ENCODE results near the gene TMEM53.
A peak's percentile ranks its signal among the peaks of the same experiment; 100 is the strongest.

TMEM53 gene

DNA sequence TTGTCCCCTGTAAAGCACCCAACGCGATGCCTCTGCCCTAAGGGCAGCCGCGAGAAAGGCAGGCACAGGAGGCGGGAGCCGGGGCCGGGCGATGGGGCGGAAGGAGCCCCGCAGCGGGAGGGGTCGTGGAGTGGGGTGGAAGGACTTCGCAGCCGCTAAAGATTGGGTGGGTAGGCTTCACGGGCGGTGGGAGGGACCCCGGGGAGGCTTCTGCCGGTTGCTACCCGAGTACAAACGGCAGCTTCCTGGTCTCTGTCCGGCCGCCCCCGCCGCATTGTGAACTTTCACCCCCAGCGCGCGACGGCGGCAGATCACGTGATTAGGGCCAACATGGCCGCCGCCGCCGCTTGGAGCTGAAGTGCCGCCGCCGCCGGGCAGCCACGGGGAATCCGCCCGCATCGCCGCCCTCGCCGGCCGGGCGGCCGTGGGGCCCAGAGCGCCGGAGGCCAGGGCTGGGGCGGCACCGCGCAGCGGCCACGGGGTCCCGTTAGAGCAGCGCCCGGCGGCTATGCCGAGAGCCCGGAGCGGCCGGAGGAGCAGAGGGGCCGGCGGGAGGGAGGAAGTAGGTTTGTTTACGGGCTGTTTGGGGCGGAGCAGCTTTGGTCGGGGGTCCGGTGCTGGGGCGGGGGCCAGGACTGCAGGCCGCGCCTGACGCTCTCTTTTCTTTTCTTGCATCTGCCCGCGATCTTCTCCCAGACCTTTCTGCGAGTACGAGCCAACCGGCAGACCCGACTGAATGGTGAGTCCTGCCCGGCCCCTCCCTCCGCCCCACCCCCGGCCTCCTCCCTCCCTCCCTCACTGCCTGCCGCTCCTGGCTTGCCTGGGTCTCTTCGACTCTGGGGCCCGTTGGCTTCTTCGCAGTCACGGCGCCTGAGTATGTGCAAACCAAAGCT, 42.4 kb downstream of the TMEM53 start:
- DNase-seq (ENCODE audit: low read depth in 2 of 3, low spot score in 1 of 3), result peak; percentile 75 to 87 (median 83)

DNA sequence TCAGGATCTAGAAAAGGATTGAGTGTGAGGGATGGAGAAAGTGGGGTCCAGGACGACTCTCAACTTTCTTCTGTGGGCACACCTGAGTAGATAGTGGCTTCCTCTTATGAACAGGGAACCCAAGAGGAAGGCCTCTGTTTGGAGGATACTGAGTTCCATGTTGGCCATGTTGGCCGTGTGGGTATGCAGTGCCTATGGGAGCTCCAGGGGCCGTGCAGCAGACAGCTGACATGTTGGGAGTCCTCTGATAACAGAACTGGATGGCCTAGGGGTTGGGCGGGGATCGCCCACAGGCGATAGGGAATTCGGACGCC, 43.0 kb downstream of the TMEM53 start:
- no peak for DNase-seq (ENCODE audit: low read depth in 2 of 3, low spot score in 1 of 3)

DNA sequence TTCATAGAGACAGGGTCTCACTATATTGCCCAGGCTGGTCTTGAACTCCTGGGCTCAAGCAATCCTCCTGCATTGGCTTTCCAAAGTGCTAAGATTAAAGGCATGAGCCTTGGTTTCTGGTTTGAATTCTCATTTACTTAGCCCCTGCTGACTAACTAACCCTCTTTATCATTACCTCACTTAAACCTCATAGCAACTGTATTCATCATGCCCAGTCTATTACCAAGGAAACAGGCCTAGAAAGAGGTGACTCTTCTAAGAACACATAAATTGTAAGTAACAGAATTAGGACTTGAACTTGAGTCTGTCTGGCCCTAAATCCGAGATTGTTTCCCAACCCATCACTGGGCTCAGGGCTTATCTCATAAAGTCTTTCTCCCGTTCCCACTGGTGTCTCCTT, 44.2 kb downstream of the TMEM53 start:
- no peak for DNase-seq (ENCODE audit: low read depth in 2 of 3, low spot score in 1 of 3)

DNA sequence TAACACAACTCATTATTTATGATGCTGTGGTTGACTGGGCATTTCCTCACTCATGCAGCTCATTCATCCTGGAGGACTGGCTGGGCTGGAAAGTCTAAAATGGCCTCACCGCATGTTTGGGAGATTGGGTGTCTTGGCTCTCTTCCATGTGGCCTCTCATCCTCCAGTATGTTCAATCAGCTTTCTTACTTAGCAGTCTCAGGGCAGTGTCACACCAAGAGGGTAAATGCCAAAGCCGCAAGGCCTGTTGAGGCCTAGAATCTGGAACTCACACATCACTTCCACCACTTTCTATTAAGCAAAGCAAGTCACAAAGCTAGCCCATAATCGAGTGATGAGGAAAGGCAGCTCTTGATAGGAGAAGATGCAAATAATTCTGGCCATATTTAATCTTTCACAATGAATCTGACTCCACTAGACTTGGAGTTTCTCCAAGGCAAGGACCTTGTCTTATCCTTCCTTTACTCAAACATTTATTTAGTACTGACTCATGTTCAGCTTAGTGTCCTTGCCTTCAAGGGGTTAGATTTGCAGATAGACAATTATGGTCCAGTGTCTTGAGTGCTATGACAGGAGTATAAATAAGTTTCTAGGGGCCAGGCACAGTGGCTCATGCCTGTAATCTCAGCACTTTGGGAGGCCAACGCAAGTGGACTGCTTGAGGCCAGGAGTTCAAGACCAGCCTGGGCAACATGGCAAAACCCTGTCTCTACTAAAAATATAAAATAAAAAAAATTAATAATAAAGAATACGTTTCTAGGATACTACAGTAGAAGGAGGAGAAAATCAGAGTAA, 45.1 kb downstream of the TMEM53 start:
- no peak for DNase-seq (ENCODE audit: low read depth in 2 of 3, low spot score in 1 of 3)

DNA sequence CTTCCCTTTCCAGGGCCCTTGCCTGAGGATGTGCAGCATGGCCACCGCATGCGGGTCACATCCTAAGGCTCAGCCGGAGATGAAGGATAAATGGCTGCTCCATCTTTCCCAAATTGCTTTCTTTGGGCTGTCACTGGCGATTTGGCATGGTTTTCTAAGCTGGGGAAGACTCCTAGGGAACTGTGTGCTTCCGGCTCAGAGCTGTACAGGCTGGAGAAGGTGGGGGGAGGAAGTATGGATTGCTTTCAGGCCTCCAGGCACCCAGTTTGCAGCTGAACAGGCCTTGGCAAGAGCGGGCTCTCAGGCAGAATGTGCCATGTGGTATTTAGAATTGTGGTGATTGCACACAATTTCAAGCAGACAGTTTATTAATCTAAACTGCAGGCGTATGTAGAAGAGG, 48.9 kb downstream of the TMEM53 start:
- no peak for DNase-seq (ENCODE audit: low read depth in 2 of 3, low spot score in 1 of 3)

DNA sequence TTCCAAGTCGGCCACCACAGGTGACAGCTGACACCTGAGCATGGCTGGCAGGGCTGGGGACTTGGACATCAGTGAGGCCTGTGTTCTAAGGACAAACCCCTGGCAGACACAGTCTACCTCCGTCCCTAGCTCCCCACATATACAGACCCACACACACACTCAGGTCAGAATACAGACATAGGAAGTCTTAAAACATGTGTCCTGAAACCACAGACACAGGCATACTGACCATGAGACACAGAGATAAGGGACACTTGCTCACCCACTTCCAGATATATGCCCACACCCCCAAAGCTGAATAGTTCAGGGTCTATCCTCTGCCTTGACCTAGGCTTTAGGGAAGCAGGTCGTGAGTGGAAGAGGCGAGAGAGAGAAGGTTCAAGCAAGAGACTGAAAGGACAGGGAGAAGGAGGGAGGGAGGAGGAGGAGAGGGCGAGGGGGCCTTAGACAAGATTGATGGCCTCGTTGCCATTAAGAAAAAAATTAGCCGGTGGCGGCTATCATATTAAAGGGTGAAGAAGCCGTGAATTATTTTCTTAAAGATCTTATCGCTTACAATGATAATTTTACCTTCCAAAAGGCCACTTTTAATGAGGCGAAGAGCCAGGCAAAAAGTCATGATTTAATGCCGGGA, 49.9 kb downstream of the TMEM53 start:
- DNase-seq (ENCODE audit: low read depth in 2 of 3, low spot score in 1 of 3), result no peak

DNA sequence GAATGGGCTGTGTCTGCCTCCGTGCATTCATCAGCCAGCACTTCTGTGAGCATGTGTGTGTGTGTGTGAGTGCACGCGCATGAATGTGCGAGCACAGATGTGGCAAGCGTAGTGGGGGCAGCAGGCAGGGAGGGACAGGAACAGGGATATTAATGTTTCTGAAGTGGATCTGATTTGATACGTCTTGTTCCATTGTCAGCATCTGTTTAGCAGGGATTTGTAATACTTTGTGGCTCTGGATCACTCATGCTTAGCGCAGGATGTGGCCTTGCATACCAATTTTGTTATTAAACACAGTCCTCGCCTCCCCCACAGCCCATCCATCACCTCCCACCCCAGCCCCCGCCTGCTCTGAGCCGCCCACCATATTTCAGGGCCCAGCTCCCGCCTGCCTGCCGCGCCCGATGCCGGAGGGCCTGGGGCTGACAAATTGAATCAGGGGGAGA, 52.4 kb downstream of the TMEM53 start:
- DNase-seq (ENCODE audit: low read depth in 2 of 3, low spot score in 1 of 3), result no peak

DNA sequence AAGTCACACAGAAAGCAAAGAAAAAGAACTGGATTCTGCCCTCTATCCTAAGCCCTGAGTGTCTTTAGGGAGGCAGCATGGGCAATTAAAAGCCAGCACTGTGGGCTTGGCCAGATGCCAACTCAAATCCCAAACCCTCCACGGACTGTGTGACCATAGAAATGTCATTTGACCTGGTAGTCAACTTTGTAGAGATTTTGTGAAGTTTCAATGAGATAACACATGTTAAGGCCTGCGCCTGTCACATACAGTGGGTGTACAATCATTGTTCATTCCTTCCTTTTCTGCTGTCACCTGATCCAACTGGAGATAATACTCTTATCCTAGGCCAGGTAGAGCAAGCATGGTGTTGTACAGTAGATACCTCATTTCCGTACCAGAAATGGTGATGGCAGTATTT, 54.2 kb downstream of the TMEM53 start:
- no peak for DNase-seq (ENCODE audit: low read depth in 2 of 3, low spot score in 1 of 3)

DNA sequence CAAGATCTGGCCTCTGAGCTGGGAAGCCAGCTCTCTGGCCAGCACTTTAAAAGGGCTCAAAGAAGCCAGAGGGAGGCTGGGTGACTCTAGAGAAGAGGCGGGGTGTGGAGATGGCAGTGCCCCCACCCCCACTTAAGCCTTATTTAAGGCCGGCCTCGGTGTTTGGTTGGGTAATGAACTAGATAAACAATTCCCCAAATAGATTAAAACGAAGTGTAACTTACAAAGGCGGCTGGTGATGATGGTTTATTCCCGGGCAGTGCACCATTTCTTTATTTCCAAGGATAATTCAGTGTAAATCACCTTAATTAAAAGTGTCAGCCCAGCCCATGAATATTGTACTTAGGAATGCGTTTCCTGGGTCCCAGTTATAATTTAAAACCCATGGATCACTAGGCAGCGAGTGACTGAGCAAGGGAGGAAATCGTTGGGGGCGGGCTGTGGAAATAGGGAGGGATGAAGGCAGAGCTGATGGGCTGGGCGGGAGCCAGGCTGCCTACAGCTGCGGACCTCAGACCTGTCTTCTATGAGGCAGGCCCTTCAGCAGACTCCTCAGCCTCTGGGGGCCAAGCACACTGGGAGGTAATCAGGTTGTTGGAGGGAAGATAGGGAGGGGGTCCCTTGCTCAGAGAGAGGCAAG, 54.9 kb downstream of the TMEM53 start:
- DNase-seq (ENCODE audit: low read depth in 2 of 3, low spot score in 1 of 3), result no peak

DNA sequence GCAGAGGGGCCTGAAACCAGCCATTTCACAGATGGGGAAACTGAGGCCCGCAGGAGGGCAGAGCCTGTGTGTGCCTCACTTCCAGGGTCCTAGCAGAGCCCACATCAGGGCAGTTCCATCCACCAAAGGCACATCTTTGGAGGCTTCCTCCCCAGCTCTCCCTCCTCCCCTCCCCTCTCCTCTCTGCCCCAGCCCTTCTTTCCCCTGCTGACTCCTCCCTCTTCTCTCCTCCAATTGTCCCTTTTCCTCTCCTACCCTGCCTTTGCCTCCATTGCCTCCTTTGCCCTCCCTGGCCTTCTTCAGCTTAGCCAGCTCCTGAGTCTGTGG, 56.6 kb downstream of the TMEM53 start:
- DNase-seq (ENCODE audit: low read depth in 2 of 3, low spot score in 1 of 3), result no peak

DNA sequence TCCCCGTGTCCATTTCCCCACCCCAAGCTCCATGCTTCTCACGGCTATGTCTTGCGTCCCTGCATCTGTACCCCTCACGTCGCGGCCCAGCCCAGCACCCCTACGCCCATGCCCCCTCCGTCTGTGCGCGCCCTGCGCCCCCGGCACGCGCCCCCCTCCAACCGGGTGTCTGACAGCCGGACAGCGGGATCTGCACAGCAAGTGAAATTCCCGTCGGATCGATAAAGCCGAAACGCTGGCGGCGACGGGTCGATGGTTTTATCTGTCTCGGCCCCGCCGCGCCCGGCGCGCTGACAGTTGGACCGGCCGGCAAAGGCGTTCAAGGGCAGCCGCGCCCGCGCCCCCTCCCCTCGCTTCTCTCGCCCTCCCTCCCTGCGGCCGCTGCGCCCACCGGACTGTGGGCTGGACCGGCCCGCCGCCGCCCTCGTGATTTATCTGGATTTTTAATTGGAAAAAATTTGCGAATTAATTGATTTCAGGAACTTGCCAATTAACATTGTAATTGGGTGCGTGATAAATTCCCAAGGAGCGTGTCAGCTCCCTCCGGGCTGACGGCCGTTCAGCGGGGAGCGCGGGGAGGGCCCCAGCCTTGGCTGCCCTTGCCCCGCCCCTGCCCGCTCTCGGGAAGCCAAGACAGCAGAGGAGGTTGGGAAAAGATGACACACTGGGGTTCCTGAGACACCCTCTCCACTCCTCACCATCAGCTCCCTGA, 57.1 kb downstream of the TMEM53 start:
- no peak for DNase-seq (ENCODE audit: low read depth in 2 of 3, low spot score in 1 of 3)

DNA sequence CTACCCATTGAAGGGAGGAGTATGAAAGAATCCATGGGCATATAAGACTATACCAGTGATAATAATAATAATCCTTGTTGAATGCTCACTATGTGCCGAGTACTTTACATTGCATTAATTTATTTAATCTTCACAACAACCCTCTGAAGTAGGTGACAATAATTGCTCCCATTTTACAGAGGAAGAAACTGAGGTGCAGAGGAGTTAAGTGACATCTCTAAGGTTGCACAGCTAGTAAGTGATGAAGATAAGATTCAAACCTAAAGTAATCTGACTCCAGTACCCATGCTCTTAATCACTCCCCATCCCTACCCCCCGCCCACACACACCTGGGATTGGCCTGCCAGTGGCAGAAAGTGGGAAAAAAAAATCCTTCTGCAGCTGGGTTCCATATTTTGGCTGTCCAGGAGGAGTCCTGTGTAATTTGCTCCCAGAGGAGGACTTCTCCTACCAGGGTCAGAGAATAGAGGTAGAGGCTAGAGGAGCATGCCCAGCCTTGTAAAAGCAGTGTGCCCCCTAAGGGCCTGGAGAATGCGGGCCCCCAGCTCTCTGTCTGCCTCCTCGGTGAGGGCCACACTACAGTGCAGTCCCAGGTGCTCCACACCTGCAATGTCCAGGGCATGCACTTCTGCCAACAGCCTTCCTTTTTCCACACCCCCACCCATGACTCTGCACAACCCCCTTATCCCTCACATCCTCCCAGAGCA, 57.8 kb downstream of the TMEM53 start:
- no peak for DNase-seq (ENCODE audit: low read depth in 2 of 3, low spot score in 1 of 3)

DNA sequence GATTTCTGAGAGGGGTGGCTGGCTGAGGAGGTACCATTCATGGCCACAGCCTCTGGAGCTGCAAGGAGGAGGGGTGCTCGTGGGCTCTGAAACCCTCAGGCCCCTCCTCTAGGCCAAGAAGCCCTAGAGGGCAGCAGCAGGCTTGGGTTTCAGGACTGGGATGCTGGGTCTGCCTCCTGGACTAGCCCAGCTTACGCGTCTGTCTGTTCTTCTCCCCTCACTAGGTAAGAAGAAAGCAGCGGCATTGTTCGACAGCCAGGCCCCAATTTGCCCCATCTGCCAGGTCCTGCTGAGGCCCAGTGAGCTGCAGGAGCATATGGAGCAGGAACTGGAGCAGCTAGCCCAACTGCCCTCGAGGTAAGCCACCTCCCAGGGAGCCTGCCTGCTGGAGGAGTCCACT, 60.3 kb downstream of the TMEM53 start:
- DNase-seq (ENCODE audit: low read depth in 2 of 3, low spot score in 1 of 3), result no peak

DNA sequence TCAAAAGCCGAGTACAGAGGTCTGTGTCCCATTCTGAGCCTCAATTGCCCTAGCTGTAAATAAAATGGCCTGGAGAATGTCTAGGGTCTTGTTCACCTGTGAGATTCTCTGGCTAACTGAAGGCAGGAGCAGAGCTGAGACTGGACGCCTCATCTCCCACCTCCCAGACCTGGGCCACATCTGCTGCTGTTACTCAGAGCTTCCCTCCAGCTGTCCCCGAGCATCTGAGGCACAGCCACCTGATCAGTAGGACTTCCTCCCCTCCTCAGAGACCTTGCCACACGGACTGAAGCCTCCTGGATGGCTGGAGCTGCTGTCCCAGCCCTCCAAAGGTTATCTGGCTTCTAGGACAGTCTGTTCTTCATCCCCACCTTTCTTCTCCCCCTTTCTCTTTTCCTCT, 62.4 kb downstream of the TMEM53 start:
- no peak for DNase-seq (ENCODE audit: low read depth in 2 of 3, low spot score in 1 of 3)

DNA sequence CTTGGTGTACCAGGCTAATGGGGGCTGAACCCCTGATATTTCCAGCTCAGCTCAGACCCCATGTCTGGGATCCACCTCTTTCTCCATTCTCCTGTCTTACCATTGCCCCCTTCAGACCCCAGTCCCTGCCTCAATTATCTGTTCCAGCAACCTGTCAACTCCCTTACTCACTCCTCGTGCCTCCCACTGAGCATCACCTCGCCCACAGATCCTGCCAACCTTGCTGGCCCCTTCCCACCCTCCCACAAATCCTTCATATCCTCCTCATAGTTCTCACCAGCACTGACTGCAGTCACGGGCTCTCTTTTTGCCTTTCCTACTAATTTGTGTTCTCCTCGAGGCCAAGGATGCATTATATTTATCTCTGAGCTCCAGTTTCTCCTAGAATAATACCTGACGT, 62.9 kb downstream of the TMEM53 start:
- no peak for DNase-seq (ENCODE audit: low read depth in 2 of 3, low spot score in 1 of 3)

DNA sequence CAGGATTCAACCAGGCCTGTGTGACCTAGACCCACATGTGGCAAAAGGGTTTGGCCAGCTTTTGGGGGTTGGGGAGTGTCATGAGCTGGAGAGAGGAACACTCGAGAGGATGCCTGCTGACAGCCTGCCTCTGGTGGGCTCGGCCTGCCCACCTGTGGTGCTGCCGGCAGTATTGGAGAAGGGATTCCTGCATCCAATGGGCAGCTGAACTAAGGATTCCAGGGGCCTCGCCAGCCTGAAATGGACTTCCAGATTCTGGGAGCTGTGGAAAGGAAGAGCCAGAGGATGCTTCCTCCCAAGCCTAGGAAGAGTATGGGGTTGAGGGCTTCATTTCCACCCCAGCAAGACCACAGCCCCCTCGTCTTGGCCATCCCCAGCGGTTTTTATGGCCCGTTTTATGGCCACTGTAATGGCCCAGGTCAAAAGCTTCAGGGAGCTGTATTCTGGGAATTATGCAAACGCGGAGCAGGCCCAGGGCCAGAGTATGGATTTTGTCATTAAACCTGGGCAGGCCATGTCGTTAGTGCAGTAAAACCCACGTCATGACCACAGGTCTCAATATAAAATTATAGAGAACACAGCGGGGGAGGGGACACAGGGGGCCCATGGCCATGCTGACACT, 63.6 kb downstream of the TMEM53 start:
- no peak for DNase-seq (ENCODE audit: low read depth in 2 of 3, low spot score in 1 of 3)

DNA sequence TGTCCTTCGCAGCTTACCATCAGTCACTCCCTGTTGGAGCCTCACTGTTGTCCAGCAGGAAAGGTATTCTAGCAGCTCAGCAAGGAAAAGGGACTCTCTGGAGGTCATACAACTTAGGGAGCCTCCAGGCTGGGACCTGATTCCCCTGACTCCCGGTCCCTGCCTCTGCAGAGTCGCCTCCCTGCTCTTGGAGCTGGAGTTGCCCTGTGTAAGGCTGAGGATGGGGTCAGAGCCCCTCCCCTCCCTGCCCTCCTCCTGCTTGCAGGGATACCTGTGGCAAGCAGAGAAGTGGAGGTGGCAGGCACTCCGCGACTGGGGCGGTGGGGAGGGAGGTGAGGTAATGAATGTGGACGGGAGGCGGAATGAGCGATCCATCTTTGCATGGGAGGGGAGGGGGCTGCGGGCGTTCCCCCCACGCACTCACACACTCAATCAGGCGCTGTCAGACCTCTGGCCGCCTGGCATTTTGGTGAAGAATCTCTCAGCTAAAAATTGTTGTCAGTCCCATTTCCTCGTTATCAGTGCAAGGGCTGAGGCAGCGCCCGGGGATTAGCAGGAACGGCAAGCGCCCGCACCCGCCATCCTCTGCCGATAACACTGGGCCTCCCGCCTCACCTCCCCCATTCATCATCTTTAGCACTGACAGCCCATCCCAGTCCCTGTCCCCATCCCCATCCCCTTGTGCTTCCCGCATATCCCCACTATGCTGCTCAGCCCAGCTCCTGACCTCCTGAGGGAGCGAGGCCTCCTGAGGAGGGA, 64.3 kb downstream of the TMEM53 start:
- no peak for DNase-seq (ENCODE audit: low read depth in 2 of 3, low spot score in 1 of 3)

DNA sequence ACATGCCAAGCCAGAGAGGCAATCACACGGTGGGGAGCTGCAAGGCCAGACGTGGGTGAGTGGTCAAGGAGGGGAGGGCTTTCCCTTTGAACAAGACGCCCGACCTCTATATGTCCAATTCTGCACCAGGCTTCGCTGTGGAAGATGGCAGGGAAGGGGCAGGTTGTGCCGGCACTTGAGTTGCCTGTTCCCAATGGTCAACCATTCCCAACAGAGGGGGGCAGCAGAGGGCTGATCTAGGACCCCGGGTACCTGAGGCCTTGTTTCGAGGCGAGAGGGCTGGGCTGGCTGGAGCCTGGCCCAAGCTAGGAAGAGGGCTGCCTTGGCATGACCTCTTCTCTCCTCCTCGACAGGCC, 64.9 kb downstream of the TMEM53 start:
- no peak for DNase-seq (ENCODE audit: low read depth in 2 of 3, low spot score in 1 of 3)

DNA sequence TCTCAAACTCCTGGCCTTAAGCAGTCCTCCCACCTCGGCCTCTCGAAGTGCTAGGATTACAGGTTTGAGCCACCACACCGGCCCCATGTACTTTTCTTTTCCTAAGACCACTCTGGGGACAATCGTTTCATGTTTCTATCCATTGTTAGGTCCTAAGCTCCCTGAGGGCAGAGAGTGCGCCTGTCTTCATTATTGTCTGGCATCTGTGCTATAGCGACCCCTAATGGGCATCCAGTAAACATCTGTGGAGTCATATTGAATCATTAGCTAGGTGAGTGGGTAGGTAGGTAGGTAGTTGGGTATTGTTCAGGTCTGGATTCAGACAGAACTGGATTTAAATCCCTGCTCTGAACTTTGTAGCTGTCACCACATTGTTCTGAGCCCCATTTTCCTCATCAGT, 66.1 kb downstream of the TMEM53 start:
- no peak for DNase-seq (ENCODE audit: low read depth in 2 of 3, low spot score in 1 of 3)

Measured in stimulated activated CD4-positive, alpha-beta T cell treated with anti-CD3 and anti-CD28 coated beads, Interleukin-12 subunit alpha, Interleukin-12 subunit beta, amount 100 ng/mL, for 48 hours (primary cell).